Endothelial cell of umbilical vein (primary cell): ENCODE data around the gene CAP2. TPM values are rescaled to one million over a fixed set of nuclear protein-coding genes. Genes with fewer than 3 reads are reported as not detected.

Source experiments
- BruUV-seq: library from RNA; stranded (reverse); fragments of 400-500 nt; replicated peaks from 2 replicates; lab custom pipeline; 2021; lab: Mats Ljungman, UMichigan
- CTCF ChIA-PET: fragments of 300-600, 350-600 bp; sonication (Branson Sonifier 250); formaldehyde crosslinking; loops from one replicate; lab custom pipeline; 2021; ENCODE audit warnings: antibody characterized with exemption, inconsistent platforms; lab: Charles Lee
- POLR2A ChIA-PET: fragments of 300-600, 350-600 bp; sonication (Branson Sonifier 250); formaldehyde crosslinking; loops from one replicate; lab custom pipeline; 2021; ENCODE audit warnings: antibody characterized with exemption, inconsistent platforms; lab: Charles Lee
- DNase-seq: peaks from one replicate; pipeline ENCODE4 v3.0.0-alpha.2; 2011; ENCODE audit warnings: low read depth, low spot score
- FAIRE-seq: peaks from 2 replicates; lab custom pipeline; 2011; peaks lifted over from hg19 to GRCh38; lab: Jason Lieb, UNC
- H2AFZ ChIP-seq: 2 replicates; pipeline ENCODE4 v1.6.0; 2012; ENCODE audit warnings: low read depth, low read length, control low read depth, inconsistent platforms
- H3K27ac ChIP-seq: 2 replicates; pipeline ENCODE4 v1.5.1; 2011; ENCODE audit warnings: low read depth, mild to moderate bottlenecking, control low read depth, low read length, moderate library complexity; ENCODE audit not compliant: insufficient read depth
- H3K27me3 ChIP-seq, 2 experiments: 2 replicates each; pipeline versions ENCODE4 v1.6.0 to v1.6.1; 2011; ENCODE audit warnings: low read length in 2 of 2, mixed read lengths in 1 of 2; ENCODE audit not compliant: control insufficient read depth in 2 of 2, insufficient read depth in 2 of 2
- H3K36me3 ChIP-seq, 2 experiments: 2 replicates in 1 of 2; 3 replicates in 1 of 2; pipeline ENCODE4 v1.5.1; 2011; ENCODE audit warnings: low read length in 2 of 2, mild to moderate bottlenecking in 1 of 2, moderate library complexity in 1 of 2; ENCODE audit not compliant: control insufficient read depth in 2 of 2, insufficient read depth in 2 of 2; ENCODE audit errors: extremely low read depth in 1 of 2
- H3K4me1 ChIP-seq: 3 replicates; pipeline ENCODE4 v1.5.1; 2011; ENCODE audit warnings: mild to moderate bottlenecking, low read length; ENCODE audit not compliant: control insufficient read depth, insufficient read depth; ENCODE audit errors: extremely low read depth
- H3K4me2 ChIP-seq: 2 replicates; pipeline ENCODE4 v1.6.1; 2011; ENCODE audit warnings: low read length, control low read depth, mixed read lengths; ENCODE audit not compliant: insufficient read depth
- H3K4me3 ChIP-seq, 3 experiments: fragments of 200-600 bp in 1 of 3; sonication (generic), shearing (Covaris generic) in 1 of 3; replicated peaks in 1 of 3; 2 replicates each; pipeline ENCODE4 v1.5.1; 2011 to 2016; ENCODE audit warnings: control low read depth in 3 of 3, low read length in 3 of 3, mild to moderate bottlenecking in 2 of 3, inconsistent platforms in 1 of 3, low read depth in 1 of 3, moderate library complexity in 1 of 3; ENCODE audit not compliant: insufficient read depth in 1 of 3
- H3K79me2 ChIP-seq: 2 replicates; pipeline ENCODE4 v1.6.0; 2012; ENCODE audit warnings: low read length, inconsistent platforms; ENCODE audit not compliant: control insufficient read depth, insufficient read depth
- H3K9ac ChIP-seq: replicated peaks from 2 replicates; pipeline ENCODE3; 2011; ENCODE audit warnings: low read length, control low read depth; ENCODE audit not compliant: insufficient read depth; ENCODE audit errors: extremely low read depth
- H3K9me1 ChIP-seq: replicated peaks from 3 replicates; pipeline ENCODE4 v1.6.0; 2011; ENCODE audit warnings: mild to moderate bottlenecking, low read length; ENCODE audit not compliant: control insufficient read depth, insufficient read depth; ENCODE audit errors: extremely low read depth
- H3K9me3 ChIP-seq: replicated peaks from 2 replicates; pipeline ENCODE4 v1.5.1; 2012; ENCODE audit warnings: low read length, inconsistent platforms; ENCODE audit not compliant: control insufficient read depth, insufficient read depth
- H4K20me1 ChIP-seq: replicated peaks from 2 replicates; pipeline ENCODE3; 2011; ENCODE audit warnings: mild to moderate bottlenecking, low read length; ENCODE audit not compliant: control insufficient read depth, insufficient read depth; ENCODE audit errors: extremely low read depth
- CTCF ChIP-seq, 2 donors: IDR thresholded peaks; 1 replicate in 1 of 2; 2 replicates in 1 of 2; pipeline ENCODE4 v1.5.1; 2011; ENCODE audit warnings: low read length in 2 of 2, mild to moderate bottlenecking in 2 of 2, moderate library complexity in 2 of 2, control low read depth in 1 of 2, inconsistent platforms in 1 of 2, low read depth in 1 of 2; ENCODE audit not compliant: insufficient read depth in 1 of 2; ENCODE audit errors: extremely low read depth in 1 of 2
- EZH2 ChIP-seq: IDR thresholded peaks from 2 replicates; pipeline ENCODE4 v1.6.1; 2012; ENCODE audit warnings: borderline replicate concordance, low read depth, mild to moderate bottlenecking, moderate library complexity, low read length, inconsistent platforms; ENCODE audit not compliant: severe bottlenecking
- FOS ChIP-seq: IDR thresholded peaks from 2 replicates; pipeline ENCODE4 v1.6.1; 2011; ENCODE audit warnings: mild to moderate bottlenecking, low read length, moderate library complexity, borderline replicate concordance; ENCODE audit not compliant: insufficient read depth
- GATA2 ChIP-seq: IDR thresholded peaks from 2 replicates; pipeline ENCODE4 v1.7.0; 2011; ENCODE audit warnings: low read depth, mild to moderate bottlenecking, moderate library complexity, mixed read lengths, low read length; ENCODE audit not compliant: insufficient read length, insufficient read depth
- JUN ChIP-seq: IDR thresholded peaks from 2 replicates; pipeline ENCODE4 v1.6.1; 2011; ENCODE audit warnings: borderline replicate concordance, low read depth; ENCODE audit not compliant: insufficient read length, insufficient read depth
- MAX ChIP-seq: IDR thresholded peaks from 2 replicates; pipeline ENCODE4 v1.6.1; 2011; ENCODE audit not compliant: insufficient read depth, insufficient read length
- MYC ChIP-seq: IDR thresholded peaks from one replicate; pipeline ENCODE4 v1.6.1; 2011; ENCODE audit warnings: mild to moderate bottlenecking, low read depth, low read length
- POLR2A ChIP-seq: IDR thresholded peaks from 2 replicates; pipeline ENCODE4 v1.6.1; 2012; ENCODE audit warnings: low read depth, mild to moderate bottlenecking, control low read depth, low read length
- POLR2AphosphoS5 ChIP-seq: IDR thresholded peaks from 2 replicates; pipeline ENCODE4 v1.6.1; 2012; ENCODE audit warnings: low read depth, mild to moderate bottlenecking, control low read depth, low read length, moderate library complexity; ENCODE audit not compliant: insufficient read depth
- dilution Hi-C: fragments of 300-500 bp; cut with MboI; formaldehyde crosslinking; loops from one replicate; pipeline ENCODE4 v1.15.0; 2019; ENCODE audit warnings: low sequenced_read_pairs; ENCODE audit not compliant: extremely low pct_ligation_motif_present
- intact Hi-C: fragments of 100-400 bp; cut with micrococcal nuclease; formaldehyde crosslinking; loops from one replicate; pipeline ENCODE4 v1.10.0; 2022
- polyA plus RNA-seq, 4 experiments: library from polyadenylated mRNA; depleted of rRNA in 3 of 4; stranded (reverse) in 3 of 4; unstranded in 1 of 4; fragments of >200 nt; gene quantifications; 2 replicates each; pipeline versions ENCODE4 v1.2.1 to v1.2.3, GENCODE V29; 2011 to 2012; ENCODE audit warnings: missing spikeins in 1 of 4
- total RNA-seq: library from RNA; stranded (reverse); gene quantifications from 2 replicates; pipeline ENCODE4 v1.2.3, GENCODE V29; 2021

CAP2 gene
- total and polyA plus RNA-seq, 2 donors (not counting 3 experiments of a cell fraction or from before 2014, with no cell fraction given), result 12.2 to 21.3 TPM

GRCh38 chr6:17600527-17601385 lies 207.4 kb downstream of the CAP2 start:
- dilution Hi-C loops (no loop called here), intact Hi-C loops (loop anchor here (1.0 to 5.0 kb wide), 2 partner anchors 106 to 202 kb away; partner anchors contain the start of gene NUP153)
- Histone ChIP-seq H3K27ac (peak overlapping the region; percentile 84), H3K9me1 (no peaks in the 10 kb centered on the region), H4K20me1 (no peaks in the 10 kb centered on the region), H3K27me3 (no peaks in the 10 kb centered on the region), H3K4me1 (peaks cover 5% of the 10 kb centered on the region), H3K4me3 (peak overlapping the region; percentile 42 to 94 (median 91)), H3K79me2 (no peaks in the 10 kb centered on the region), H2AFZ (peak overlapping the region; percentile 99), H3K36me3 (no peaks in the 10 kb centered on the region), H3K9me3 (no peaks in the 10 kb centered on the region), H3K4me2 (peak overlapping the region; percentile 66), H3K9ac (peak overlapping the region; percentile 83)
- DNase-seq (peak; percentile 44), FAIRE-seq (no peak)
- ChIA-PET POLR2A (interaction anchor here (0.6 to 1.3 kb wide), 4 partner anchors 101 to 554 kb away, joined by 3 to 6 read pairs (median 4); partner anchors contain the start of genes NUP153 and TPMT), CTCF (interaction anchor here (0.6 to 1.9 kb wide), 7 partner anchors 11 to 396 kb away, joined by 3 to 17 read pairs (median 4); no protein-coding TSS in a partner anchor)
- no peak for TF ChIP-seq MYC
- no peak for TF ChIP-seq JUN
- no peak for TF ChIP-seq GATA2
- TF ChIP-seq POLR2AphosphoS5, result no peak
- TF ChIP-seq MAX, result no peak
- TF ChIP-seq EZH2, result no peak
- no peak for TF ChIP-seq CTCF (IDR thresholded peaks at IDR 0.05; ENCODE audit: extremely low read depth in 1 of 2, insufficient read depth in 1 of 2, low read depth in 1 of 2, low read length in 2 of 2)
- TF ChIP-seq FOS, result no peak
- no peak for TF ChIP-seq POLR2A
- BruUV-seq, result no TSS peak
